Measurements from ENCODE around the gene TTPAL. TPM values are rescaled to one million over a fixed set of nuclear protein-coding genes. Genes with fewer than 3 reads are reported as not detected.

TTPAL gene
- polyA plus RNA-seq, 1 donor, result 4.1 TPM

DNA sequence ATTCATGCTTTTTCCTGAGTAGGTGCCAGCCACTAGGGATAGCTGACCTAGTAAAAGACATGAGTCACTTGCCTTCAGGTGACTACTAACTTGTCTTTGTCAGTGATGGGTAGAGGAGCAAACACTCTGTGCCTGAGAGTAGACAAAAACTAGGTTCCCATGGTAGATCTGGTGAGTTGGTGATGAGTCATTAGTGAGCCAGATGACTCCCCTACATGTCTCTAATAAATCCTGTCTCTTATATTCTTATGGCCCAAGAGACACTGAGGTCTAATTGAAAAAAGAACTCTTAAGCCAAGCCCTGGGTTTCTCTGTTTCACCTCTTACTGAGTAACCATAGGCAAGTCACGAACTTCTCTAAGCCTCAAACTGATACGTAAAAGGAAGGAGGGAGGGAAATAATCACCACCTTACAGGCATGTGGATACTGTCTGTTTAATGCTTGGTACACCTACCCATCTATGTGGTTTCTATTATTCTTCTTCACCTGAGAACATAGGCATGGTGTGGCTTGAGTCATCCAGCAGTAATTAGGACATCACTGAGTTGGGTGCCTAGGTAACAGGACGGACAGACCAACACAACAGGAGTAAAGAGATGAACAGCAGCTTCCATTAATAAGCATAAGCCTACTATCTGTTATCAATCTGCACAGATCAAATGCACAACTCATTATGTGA lies 20.3 kb downstream of the TTPAL start:
- no peak for DNase-seq (ENCODE audit: low read depth)

DNA sequence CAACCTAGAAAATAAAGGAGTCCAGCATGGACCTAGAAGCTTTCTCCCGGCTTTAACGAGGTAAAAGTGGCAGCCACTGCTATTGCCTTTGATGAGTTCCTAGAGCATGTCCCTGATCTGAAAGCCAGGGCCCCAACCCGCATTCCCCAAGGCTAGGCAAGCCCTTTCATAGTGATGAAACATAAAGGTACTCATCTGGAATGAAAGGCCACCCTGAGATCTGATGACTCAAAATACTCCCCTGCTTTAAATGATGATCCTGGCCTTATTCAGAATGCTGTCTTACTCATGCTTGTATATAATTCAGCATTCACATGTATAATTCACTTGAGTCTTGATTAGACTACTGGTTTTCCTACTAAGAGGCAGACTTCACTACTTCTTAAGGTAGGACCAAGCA lies 21.3 kb downstream of the TTPAL start:
- DNase-seq (ENCODE audit: low read depth), result no peak

DNA sequence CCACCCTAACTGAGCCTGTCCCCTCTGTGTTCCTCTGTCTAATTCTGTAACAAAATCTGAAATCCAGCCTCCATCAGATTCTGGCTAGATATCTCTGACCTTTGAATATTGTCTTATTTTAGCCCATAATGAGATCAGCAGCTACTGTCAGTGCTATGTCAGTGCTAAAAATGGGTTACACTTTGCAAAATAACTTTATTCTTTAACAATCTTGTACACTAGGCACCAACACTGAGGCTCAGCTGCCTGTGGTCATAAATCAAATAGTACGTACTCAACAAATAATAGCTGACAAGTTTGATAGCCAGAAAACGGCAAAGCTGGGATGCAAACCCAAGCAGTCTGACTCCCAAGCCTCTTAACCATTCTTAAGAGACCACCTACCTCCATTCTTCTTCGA lies 22.1 kb downstream of the TTPAL start:
- no peak for DNase-seq (ENCODE audit: low read depth)

DNA sequence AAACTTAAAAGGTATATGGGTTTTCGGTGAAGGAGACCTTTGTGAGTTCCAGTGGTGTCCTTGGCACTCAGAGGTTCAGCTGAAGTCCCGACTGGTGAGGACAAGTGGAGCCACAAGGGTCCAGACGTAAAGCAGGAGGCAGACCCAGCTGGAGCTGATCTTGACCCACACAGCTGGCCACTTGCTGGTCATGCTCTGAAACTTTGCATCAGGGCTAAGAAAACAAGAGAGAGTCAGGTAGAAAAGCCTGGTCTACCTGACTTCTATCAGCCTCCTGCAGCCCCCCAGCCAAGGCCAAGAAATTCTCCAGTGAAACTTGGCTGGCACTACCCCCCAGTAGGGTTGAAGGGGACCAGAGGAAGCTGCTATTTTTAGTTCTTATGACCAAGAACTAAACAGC lies 24.5 kb downstream of the TTPAL start:
- no peak for DNase-seq (ENCODE audit: low read depth)

DNA sequence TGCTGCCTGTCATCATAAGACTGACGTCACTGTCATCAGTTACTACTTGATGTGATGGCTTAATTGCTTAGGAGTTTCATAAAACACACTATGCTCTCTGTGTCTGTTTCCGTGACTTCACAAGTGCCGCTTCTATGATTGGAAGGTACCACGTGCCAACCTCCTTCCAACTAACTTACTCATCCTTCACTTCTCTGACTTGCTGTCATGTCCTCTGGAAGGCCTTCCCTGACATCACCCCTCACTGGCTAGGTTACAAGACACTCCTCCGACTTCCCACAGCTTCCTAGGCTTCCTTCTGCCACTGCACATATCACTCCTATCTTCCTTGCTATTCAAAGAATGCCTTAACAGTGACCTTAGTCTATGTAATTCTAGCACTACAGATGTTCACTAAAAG lies 25.8 kb downstream of the TTPAL start:
- DNase-seq (ENCODE audit: low read depth), result no peak

DNA sequence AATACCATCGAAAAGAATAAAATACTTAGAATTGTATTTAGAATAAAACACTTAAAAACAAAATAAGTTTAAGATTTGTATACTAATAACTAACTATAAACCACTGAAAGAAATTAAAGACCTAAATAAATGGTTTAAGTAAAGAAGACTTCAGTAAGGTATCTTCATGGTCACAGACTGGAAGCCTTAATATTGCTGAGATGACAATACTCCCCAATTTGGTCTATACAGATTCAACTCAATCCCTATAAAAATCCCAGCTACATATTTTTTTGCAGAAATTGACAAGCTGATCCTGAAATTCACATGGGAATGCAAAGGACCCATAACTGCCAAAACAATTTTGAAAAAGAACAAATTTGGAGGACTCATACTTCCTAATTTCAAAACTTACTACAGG lies 27.3 kb downstream of the TTPAL start:
- DNase-seq (ENCODE audit: low read depth), result no peak

DNA sequence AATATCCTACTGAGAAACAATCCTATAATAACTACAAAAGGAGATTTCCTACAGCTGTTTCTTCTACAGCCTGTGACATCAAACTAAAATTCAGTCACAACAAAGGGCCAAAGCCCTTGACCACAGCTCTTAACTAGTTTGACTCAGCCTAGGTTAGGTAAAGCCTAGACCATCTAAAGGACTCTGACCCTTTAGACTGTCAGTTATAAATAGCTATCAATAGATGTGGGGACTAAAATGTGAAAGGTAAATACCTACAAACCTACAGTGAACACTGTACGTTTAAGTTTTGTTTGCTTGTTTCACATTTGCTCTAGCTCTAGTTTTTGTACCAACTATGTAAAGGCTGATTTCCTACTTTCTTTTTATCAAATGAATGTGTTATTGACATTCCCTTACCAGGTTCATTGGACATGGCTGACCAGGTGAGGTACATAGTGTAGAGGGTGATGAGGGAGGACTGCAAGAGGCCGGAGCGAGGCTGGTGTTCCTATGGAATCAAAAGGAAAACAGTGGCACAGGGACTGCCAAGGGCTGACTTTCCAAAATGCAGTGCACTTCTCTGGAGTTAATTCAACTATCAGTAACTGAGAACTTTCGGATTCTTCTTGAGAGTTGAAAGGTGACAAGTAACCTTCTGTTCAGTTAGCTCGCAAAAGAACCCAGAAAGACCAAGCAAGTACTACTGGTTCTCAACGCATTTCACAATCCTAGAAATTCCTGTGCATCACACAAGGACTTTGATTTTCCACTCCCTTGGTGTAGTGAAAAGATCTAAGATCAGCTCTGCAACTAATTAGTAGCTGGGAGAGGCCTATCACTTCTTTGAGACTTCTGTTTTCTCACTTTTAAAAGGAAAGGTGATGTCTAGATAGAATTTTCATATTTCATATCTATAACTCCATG lies 29.0 kb downstream of the TTPAL start:
- no peak for DNase-seq (ENCODE audit: low read depth)

DNA sequence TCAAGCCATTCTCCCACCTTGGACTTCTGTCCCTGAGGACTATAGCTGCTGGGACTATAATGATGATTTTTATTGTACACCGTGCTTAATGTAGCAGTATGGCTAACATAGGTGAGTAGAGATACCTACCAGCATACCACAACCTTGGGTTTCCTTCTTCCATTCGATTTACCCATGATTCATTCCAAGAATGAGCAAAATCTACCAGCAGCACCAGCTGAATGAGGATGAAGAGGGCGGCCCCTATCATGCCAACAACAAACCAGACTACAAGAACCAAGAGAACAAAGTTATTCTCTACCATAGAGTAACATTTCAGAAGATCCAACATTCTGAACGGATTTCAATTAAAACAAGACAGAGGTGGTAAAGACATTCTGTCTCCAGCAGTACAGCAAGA lies 34.1 kb downstream of the TTPAL start:
- no peak for DNase-seq (ENCODE audit: low read depth)

DNA sequence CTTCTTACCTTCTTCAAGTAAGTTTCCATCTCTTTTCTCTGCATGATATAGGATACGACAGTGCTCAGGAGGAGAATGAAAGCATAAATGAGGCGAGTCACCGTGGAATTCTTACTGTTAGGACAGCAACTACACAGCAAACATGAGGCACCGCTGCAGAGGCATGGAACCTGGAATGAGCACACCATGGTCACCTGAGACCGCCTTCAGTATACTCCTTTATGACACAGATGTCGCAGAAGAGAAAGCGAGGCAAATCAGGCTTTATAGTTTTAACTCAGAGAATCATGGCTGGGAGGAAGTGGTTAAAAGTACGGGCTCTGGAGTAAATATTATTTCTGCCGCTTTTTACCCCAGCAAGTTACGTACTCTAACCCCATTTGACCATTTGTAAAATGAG lies 38.2 kb downstream of the TTPAL start:
- DNase-seq (ENCODE audit: low read depth), result no peak

DNA sequence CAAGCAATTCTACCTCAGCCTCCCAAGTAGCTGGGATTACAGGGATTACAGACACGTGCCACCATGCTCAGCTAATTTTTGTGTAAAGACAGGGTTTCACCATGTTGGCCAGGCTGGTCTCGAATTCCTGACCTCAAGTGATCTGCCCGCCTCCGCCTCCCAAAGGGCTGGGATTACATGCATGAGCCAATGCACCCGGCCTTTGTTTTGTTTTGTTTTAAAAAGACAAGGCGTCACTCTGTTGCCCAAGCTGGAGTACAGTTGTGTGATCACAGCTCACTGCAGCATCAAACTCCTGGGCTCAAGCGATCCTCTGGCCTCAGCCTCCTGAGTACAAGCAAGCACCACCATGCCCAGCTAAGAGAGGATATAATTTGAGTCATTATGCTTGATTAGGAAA lies 40.8 kb downstream of the TTPAL start:
- no peak for DNase-seq (ENCODE audit: low read depth)

DNA sequence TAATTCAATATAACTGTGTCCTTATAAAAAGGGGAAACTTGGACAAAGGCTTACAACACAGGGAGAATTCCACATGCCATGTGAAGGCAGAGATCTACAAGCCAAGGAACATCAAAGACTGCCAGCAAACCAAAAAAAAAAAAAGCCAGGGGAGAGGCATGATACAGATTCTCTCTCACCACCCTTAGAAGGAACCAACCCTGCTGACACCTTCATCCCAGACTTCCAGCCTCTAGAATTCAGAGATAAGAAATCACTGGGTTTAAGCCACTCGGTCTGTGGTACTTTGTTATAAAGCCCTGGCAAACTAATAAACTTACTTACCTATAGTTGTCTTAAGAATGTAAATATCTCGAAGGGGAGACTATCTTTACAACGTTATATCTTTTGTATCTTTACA lies 41.8 kb downstream of the TTPAL start:
- DNase-seq (ENCODE audit: low read depth), result no peak

DNA sequence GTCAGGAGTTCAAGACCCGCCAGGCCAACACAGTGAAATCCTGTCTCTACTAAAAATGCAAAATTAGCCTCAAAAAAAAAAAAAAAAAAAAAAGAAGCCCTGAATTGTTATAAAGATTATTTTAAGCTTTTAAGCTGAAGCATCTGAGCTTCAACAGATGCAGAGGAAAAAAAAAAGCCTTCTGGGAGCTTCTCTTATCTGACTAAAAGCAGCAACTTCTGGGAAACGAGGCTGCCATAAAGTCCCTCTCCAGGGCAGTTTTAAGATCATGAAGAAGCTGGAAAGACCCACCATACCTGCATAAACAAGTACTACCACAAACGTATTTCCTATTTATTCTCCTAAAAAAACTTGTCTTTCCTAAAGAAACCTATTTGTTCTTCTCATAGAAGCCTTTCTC lies 42.6 kb downstream of the TTPAL start:
- no peak for DNase-seq (ENCODE audit: low read depth)

DNA sequence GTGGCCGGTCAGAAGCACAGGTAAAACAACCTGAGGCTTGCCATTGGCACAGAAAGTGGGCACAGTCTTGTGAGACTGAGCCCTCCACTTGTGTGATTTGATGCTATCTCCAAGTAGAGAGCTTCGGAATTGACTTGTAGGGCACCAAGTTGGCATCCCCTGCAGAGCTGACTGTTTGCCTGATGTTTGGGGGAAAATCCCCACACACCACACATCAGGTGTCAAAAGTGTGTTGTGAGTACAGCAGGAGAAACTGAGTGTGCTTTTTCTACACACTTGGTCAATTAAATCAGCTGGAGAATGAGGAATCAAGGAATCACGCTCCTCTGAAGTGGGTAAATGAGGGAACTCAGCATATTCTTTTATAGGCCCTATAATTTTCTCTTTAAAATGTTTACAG lies 45.2 kb downstream of the TTPAL start:
- DNase-seq (ENCODE audit: low read depth), result no peak

DNA sequence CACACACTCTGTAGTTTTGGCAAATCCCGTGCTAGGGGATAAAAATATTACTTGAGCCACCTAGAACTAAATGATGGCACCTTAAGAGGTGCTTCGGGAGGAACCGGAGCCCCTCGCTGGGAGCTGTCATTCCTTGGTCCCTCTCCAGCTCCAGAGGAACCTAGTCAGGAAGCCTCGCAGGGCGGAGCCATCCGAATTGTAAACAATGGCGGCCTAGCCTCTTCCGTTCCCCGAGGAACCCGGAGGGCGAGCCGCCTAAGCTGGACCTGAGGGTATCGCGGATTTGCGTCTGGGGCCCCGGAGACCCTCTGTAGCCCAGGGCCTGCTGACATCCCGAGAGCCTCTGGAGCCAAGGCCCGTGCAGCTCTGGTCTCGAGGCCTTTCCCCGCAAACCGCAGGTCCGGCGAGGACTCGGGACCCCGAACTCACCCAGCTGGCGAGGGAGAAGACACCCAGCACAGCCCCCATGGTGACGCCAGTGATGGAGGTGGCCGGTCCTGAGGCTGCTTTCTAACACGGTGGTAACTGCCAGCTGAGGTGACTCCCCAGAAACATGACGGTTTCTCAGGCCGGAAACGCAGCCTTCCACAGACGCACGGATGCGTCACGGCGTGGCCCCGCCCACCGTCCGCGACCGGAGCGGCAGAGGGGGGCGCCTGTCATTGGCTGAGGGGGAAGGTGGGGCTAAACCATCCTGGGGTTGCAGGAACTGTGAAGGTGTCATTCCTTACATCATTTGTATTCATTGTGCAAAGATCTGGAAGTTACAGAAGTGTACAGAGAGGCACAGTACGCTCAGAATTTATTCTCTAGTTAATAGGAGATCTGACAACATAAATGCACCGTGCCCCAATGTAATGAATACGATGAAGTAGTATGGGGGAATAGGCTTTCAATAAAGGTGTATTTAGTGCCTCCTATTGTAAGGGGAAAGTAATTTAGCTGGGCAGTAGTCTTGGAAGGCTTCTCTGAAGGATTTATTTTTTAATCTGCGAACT lies 46.1 kb downstream of the TTPAL start, which contains the start of gene SERINC3:
SERINC3 (minus strand) TSS at position 587 of the 998 bp plus-strand sequence; CDS start at position 468, 119 bp downstream.
- peak; percentile 83 for DNase-seq (ENCODE audit: low read depth)

DNA sequence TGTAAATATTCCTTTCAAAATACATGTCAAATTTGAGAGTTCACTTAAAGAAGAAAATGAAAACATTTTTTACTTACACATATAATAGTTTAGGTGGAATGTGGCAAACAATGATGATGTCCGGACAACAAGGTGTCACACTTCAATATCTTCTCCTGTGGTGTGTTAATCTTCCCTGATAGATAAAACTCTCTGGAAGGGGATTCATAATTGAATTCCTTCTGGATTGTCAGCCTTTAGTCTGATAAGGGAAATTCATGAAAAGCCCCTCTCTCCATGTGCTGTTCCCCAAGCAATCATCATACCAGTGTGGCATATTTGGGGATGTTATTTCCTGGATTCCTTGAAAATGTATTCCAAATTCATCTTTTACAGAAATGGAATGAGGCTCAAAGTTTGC lies 47.2 kb downstream of the TTPAL start:
- DNase-seq (ENCODE audit: low read depth), result no peak

DNA sequence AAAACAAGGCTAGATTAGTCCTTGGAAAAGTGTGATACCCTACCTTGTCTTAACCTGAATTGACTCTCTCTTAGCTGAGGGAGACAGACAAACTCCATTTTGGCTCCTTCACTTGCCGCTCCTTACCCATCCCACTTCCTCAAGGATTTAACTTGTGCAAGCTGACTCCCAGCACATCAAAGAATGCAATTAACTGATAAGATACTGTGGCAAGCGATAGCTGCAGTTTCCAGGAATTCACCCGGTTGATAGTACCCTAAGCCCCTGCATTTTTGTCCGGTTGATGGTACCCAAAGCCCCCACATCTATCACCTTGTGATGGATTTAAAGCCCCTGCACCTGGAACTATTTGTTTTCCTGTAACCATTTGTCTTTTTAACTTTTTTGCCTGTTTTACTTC lies 48.1 kb downstream of the TTPAL start:
- no peak for DNase-seq (ENCODE audit: low read depth)

DNA sequence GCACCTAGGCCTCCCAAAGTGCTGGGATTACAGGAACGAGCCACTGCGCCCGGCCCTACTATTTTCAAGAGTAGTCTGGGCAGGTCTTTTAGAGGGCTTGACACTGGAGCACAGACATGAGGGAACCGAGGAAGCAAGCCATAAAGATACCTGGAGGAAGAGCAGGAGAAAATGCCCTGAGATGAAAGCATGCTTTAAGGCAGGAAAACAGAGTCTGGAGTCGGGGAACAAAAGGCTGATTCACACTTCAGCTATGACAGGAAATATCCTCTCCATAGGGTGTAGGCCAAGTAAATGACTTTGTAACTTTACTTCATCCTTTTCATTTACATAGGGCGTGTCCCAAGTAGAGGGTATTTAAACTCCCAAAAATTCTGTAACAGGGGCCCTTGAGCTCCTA lies 50.5 kb downstream of the TTPAL start:
- no peak for DNase-seq (ENCODE audit: low read depth)

DNA sequence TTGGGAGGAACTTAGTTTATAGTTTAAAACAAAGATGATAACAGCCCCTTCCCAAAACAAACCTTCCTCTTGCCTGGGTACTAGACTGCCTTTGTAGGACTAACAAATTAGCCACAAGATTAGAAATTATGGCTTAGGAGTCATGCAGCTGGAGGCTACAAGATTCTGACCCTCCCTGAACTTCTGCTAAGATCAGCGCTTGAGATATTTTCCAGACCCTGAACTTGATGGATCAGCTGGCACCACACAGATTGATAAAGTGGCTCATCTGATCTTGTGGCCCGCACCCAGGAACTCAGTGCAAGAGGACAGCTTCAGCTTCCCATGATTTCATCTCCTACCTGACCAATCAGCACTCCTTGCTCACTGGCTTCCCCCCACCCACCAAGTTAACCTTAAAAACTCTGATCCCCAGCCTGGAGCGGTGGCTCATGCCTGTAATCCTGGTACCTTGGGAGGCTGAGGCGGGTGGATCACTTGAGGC lies 52.1 kb downstream of the TTPAL start:
- DNase-seq (ENCODE audit: low read depth), result no peak

DNA sequence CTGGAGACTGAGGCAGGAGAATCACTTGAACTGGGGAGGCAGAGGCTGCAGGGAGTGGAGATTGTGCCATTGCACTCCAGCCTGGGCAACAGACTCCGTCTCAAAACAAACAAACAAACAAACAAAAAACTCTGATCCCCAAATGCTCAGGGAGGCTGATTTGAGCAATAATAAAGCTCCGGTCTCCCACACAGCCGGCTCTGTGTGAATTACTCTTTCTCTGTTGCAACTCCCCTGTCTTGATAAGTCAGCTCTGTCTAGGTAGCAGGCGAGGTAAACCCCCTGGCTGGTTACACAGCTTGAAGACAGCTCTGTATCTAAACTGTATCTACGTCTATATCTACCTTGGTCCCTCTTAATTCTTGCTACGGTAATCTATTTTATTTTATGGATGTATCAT lies 52.6 kb downstream of the TTPAL start:
- no peak for DNase-seq (ENCODE audit: low read depth)

DNA sequence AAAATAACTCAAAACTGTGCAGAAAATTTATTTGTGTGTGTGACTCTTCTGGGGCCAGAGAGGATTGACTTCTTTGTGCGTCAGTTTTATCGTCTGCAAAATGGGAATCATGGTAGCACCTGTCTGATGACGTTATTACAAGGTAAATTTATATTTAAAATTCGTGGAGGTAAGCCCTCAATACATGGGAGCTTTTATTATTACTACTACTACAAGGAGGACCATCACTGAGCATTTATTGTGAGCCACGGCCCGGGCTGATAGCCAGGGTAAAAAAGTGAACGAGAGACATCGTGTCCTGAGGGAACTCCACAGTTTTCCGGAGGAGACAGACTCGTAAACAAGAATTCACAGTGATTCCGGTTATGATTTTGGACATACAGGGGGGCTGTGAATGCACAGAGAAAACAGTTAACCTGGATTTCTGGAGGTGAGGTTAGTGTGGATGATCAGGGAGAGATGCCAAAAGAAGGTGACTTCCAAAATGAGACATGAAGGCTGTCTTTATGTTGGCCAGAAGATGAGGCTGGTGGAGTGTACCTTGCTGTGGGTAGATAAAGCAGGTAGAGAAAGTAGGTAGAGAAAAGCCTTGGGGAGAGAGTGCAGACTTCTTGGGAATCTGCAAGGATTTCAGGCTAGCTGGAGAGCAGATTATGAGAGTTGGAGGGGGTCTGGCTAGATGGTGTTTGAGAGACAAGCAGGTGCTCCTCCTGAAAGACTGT lies 56.7 kb downstream of the TTPAL start:
- no peak for DNase-seq (ENCODE audit: low read depth)

DNA sequence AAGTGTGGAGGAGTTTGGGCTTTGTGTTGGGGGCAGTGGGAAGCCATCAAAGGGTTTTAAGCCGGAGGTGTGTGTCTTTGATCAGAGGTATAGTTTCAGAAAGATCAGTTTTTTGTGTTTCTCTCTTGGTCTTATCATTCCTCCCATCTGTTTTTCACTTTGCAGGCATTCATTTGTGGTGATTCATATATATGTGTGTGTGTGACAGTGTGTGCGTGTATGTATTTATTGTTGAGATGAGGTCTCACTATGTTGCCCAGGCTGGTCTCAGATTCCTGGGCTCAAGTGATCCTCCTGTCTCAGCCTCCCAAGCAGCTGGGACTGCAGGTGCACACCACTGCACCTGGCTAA lies 57.3 kb downstream of the TTPAL start:
- no peak for DNase-seq (ENCODE audit: low read depth)

Data from forelimb muscle (tissue), 1 donor.